Head of caudate nucleus (tissue), 42 donors: ENCODE results near the gene TGM6.

Source experiments
- DNase-seq, 42 donors: peaks; one replicate each; pipeline versions ENCODE4 v3.0.0 to v3.0.0-alpha.2; 2020 to 2021; ENCODE audit warnings: mixed read lengths in 7 of 42
- intact Hi-C: fragments of 100-400 bp; cut with DNase I; formaldehyde crosslinking; loops from one replicate; pipeline ENCODE4 v1.15.0; 2022

TGM6 gene

GRCh38 chr20:2380601-2381000 is at the start of gene TGM6:
Gene TGM6, plus strand, starts transcription at chr20:2380901. Its CDS starts 68 bp downstream, at chr20:2380969.
- intact Hi-C loops, result no loop called here
- no peak for DNase-seq

DNA sequence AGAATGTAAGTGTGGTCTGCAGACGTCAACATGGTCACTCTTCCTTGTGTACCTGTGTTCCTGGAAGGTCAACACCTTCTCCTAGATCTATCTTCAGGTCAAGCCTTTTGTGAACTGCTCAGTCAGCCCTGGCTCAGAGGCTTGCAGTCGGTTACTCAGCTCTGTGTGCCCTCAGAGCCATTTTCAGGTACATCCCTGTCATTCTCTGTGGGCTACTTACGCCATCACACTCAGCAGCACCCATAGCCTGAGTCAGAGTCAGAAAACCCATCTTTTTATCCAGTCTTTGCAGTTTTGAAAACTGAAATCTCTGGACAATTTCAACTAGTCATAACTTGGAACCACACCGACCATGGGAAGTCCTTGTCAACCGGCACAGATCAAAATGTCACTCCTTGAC is 49.6 kb upstream of the TGM6 start:
- intact Hi-C loops, result no loop called here
- DNase-seq, result no peak

DNA sequence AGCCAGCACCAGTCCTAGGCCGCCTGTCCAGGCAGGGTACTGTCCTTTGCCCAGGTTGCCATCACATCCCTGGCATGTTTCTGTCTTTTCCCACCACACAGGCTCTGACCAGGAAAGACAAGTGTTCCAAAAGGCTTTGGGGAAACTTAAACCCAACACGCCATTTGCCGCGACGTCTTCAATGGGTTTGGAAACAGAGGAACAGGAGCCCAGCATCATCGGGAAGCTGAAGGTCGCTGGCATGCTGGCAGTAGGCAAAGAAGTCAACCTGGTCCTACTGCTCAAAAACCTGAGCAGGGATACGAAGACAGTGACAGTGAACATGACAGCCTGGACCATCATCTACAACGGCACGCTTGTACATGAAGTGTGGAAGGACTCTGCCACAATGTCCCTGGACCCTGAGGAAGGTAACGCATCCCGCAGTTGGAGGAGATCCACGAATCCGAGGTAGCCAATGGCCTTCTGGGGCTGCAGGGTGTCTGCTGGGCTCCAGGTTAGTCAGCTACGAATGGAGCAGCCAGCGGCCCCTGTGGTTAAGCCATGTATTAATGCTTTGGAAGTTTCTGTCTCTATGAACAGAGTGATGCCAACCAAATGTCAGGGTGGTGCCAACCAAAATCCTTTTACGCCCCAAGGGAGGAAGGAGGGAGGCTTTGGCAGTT is 48.7 kb upstream of the TGM6 start:
- DNase-seq, result no peak
- intact Hi-C loops, result no loop called here

DNA sequence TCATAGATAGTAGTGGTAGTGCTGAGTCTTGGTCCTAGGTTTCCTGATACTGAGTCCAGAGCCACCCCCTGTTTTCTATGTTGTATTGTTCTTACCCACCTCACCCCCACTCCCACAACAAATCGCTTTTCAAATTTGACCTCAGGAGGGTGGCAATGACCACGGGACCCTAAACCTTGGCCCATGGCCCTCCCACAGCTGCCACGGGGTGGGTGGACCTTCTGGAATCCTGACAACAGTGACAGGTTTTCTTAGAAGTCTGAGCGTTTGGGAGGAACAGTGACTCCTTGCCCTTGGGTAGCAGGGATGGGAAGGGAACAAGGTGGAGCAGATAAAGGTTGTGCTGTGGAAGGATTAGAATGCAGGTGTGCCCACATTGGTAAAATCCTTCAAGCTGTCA is 48.0 kb upstream of the TGM6 start:
- intact Hi-C loops, result no loop called here

DNA sequence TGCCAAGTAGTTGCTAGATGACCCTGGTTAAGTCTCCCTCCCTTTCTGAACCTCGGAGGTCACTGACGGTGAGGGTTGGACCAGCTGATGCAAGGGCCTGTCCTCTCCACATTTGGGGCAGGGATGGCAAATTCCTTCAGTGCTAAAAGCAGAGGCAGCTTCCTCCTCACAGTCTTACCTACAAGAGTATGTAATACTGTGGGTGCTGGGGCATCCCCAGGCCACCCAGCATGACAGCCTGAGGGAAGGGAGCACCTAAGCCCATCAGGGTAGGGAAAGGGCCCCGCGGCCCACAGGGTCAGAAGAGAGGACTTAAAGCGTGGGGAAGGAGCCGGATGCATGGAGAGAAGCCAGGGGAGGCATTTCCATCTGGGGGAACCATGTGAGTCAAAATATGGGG is 46.9 kb upstream of the TGM6 start:
- intact Hi-C loops, result no loop called here
- DNase-seq, result no peak

More for the DNA sequence above, 48.0 kb upstream of the TGM6 start:
- no peak for DNase-seq

- intact Hi-C loops, result no loop called here
- DNase-seq, result no peak
These were observed 45.4 kb upstream of the TGM6 start for GRCh38 chr20:2335096-2335870.

GRCh38 chr20:2336471-2336870 is 44.2 kb upstream of the TGM6 start:
- intact Hi-C loops, result no loop called here
- DNase-seq, result peak in 2 of 42 donors; percentile 8 to 22

- DNase-seq, result peak in 2 of 42 donors; percentile 20 to 22
- intact Hi-C loops, result no loop called here
These were observed 43.6 kb upstream of the TGM6 start for GRCh38 chr20:2337142-2337541.

DNA sequence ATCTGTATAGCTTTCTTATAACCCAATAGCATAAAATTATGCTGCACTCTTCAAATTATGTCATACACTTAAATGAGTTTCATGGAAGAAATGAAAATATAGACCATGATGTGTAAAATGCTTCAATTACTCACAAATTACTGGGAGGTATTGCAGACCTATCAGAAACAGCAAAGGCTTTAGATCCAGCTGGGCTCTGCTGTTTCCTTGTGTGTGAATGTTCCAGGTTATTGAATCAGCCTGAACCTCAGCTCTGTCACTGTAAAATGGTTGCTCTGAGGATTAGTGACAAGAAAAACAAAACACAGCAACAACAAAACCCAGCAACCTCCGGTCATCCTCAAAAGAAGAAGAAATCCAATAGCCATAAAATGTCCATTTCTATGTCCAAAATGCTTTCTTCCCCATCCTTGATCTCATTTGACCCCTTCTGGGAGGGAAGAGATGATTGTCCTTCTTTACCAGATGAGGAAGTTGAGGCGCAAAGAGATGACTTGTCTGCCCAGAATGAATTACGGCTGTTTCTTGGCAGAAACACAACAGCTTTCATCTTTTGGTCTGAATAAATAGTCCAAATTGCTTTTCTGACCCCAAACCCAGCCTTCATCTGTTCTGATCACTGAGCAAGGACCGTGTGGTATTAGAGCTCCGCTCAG is 42.2 kb upstream of the TGM6 start:
- DNase-seq, result peak in 2 of 42 donors; percentile 20 to 27
- intact Hi-C loops, result no loop called here

DNA sequence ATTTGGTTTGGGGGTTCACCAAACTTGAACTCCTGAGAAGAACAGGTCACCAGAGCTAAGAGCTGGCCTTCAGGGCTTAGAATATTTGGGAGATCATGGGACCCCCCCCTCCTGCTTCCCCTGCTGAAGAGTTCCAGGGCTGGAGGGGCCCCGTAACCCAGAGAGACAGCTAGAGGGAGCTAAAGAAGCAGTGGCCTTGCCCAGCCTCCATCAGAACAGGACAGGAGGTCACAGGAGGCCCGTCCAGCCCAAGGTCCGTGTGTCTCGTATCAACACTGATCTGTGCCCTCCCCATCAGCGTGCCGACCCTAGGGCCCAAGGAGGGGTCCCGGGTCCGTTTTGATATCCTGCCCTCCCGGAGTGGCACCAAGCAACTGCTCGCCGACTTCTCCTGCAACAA is 40.6 kb upstream of the TGM6 start:
- intact Hi-C loops, result no loop called here
- DNase-seq, result peak in 2 of 42 donors; percentile 22 to 30

DNA sequence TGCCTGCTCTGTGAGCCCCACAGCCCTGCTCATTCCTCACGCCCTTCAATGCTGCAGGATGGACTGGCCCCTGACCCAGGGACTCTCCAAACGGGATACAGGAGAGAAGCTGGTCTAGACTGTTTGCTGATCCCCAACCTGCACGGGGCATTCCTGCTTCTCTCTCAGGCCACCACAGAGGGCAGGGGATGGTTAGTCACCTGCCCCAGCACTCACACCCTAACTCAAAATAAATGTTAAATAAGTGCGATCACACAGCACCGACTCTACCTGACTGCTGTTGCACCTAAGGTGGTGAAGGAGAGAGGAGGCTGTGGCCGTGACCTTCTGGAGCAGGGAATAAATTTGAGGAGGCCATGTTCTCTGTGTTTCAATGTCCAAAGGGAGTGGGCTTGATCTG is 39.9 kb upstream of the TGM6 start:
- no peak for DNase-seq
- intact Hi-C loops, result no loop called here

DNA sequence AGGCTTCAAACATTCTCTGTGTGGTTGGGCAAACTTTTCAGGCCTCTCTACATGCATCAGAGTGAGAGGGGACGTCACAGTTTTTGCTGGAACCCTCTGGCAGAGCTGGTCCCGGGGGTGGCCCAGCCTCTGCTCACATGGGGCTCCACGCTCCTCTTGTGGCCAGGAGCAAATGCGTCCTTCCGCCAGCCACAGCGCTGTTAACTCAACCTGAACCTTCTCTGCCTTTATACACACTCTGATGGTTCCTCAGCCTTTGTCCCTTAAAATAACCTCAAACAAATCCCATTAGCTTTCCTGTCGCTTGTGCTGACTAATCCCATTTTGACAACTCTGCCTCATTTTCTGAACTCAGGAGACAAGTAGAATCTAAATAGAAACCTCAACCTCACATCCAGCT is 39.4 kb upstream of the TGM6 start:
- intact Hi-C loops, result no loop called here
- DNase-seq, result peak in 2 of 42 donors; percentile 9 to 25

DNA sequence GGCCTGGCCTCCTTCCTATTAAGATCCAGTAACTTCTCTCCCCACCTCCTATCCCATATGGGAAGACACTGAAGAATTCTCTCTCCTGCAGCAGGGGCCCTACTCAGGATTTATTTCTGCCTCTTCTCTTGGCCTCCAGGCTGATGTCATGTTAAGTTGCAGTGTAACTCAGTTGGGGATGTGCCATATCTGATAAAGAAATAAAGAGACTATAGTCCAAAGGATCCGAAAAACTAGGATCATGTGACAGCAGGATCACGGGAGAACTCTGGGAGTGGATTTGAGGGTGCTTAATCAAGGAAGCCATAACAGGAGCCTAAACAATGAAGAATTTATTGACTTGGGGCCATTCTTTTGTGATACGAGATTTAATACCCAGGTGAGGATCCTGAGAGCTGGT is 38.5 kb upstream of the TGM6 start:
- intact Hi-C loops, result no loop called here
- DNase-seq, result peak in 2 of 42 donors; percentile 2 to 5

GRCh38 chr20:2346188-2346587 is 34.5 kb upstream of the TGM6 start:
- intact Hi-C loops, result no loop called here

GRCh38 chr20:2348336-2348735 is 32.4 kb upstream of the TGM6 start:
- DNase-seq, result peak in 1 of 42 donors; percentile 0
- intact Hi-C loops, result no loop called here

More at GRCh38 chr20:2346188-2346587, 34.5 kb upstream of the TGM6 start:
- DNase-seq, result no peak

DNA sequence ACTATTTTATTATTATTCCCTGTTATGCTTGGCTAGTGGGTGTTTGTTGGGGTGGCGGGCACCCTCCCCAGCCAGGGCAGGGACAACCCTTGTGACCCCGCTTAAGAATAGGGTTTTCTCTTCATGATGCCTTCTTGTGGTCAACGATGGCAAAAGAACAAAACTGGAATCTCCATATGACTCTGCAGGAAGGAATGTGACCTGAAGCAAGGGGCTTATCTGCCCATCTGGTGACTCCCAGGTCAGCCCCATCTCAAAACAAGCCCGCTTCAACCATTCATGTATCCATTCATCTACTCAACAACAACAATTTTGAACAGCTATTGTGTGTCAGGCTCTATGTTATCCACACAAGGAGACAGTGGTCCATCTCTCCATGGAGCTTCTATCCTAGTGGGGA is 30.9 kb upstream of the TGM6 start:
- DNase-seq, result peak in 1 of 42 donors; percentile 1
- intact Hi-C loops, result no loop called here

GRCh38 chr20:2350606-2351005 is 30.1 kb upstream of the TGM6 start:
- DNase-seq, result peak in 1 of 42 donors; percentile 24
- intact Hi-C loops, result no loop called here

- peak in 2 of 42 donors; percentile 2 to 17 for DNase-seq
- intact Hi-C loops, result no loop called here
These were observed 27.5 kb upstream of the TGM6 start for GRCh38 chr20:2353231-2353630.

GRCh38 chr20:2357114-2357513 is 23.6 kb upstream of the TGM6 start:
- DNase-seq, result peak in 2 of 42 donors; percentile 2 to 3
- intact Hi-C loops, result no loop called here

GRCh38 chr20:2358006-2358405 is 22.7 kb upstream of the TGM6 start:
- intact Hi-C loops, result no loop called here
- peak in 2 of 42 donors; percentile 27 to 36 for DNase-seq
